ENCODE data around the gene SCYGR2.
A peak's percentile ranks its signal among the peaks of the same experiment; 100 is the strongest.

Gene SCYGR2

GRCh38 chr2:227610123-227610522 lies 11.4 kb downstream of the SCYGR2 start:
- Histone ChIP-seq H3K4me3 (no peak overlapping the region), H3K36me3 (no peaks in the 10 kb centered on the region), H4K20me1 (no peaks in the 10 kb centered on the region), H3K9me3 (no peaks in the 10 kb centered on the region), H3K9ac (no peak overlapping the region), H3K27me3 (no peaks in the 10 kb centered on the region), H3K27ac (no peak overlapping the region), H3K4me1 (peaks cover 14% of the 10 kb centered on the region), H3K4me2 (no peak overlapping the region)
- no peak for TF ChIP-seq Cebpa-rat (IDR thresholded peaks at IDR 0.05)

DNA sequence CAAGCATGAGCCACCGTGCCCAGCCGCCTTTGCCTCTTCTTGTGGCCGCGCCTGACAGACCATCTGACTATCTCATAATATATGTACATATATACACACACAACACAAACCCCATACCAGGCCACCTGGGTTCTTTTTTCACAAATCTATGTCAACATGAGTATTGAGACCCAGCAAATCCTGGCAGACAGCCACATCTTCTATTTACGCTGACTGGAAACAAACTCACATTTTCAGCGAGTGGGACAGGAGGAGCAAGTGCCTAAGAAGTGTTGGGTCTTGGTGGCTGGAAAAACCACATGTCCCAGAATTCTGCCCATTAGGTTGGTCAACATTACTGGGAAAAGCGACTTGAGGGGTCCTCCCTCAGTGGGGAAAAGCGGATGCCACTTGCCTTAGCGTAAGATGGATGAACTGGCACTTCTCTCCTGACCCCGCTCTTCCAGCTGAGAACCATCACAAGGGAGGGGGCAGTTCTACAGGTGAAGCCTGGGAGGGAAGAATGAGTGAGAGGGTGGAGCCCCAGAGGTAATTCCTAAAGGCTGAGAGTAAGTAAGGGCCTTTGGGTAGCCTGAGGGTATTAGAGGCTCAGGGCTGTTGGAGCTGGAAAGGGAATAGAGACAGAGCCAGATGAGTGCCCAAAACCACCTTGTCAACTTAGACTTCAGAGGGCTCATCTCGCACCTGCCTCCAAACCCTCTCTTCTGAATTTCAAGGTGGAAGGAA lies 14.0 kb downstream of the SCYGR2 start:
- Histone ChIP-seq H3K9ac (no peak overlapping the region), H3K27me3 (no peaks in the 10 kb centered on the region), H3K4me1 (peaks cover 14% of the 10 kb centered on the region), H3K36me3 (no peaks in the 10 kb centered on the region), H3K9me3 (no peaks in the 10 kb centered on the region), H3K4me2 (no peak overlapping the region), H3K27ac (no peak overlapping the region), H4K20me1 (no peaks in the 10 kb centered on the region), H3K4me3 (no peak overlapping the region)
- TF ChIP-seq Cebpa-rat (IDR thresholded peaks at IDR 0.05) = no peak

- no peak for TF ChIP-seq Cebpa-rat (IDR thresholded peaks at IDR 0.05)
- Histone ChIP-seq H3K4me2 (no peak overlapping the region), H4K20me1 (no peaks in the 10 kb centered on the region), H3K36me3 (no peaks in the 10 kb centered on the region), H3K9ac (no peak overlapping the region), H3K9me3 (no peaks in the 10 kb centered on the region), H3K27me3 (no peaks in the 10 kb centered on the region), H3K4me1 (peaks cover 12% of the 10 kb centered on the region), H3K27ac (no peak overlapping the region), H3K4me3 (no peak overlapping the region)
Observed at GRCh38 chr2:227613272-227613660, 14.6 kb downstream of the SCYGR2 start.

- peaks cover 12% of the 10 kb centered on the region; the same call in 1 of the 2 replicates for H3K4me1 ChIP-seq
- H3K27me3 ChIP-seq = no peaks in the 10 kb centered on the region
- no peaks in the 10 kb centered on the region for H3K36me3 ChIP-seq
- no peaks in the 10 kb centered on the region for H4K20me1 ChIP-seq
- no peak overlapping the region for H3K27ac ChIP-seq
- no peak overlapping the region for H3K9ac ChIP-seq
- TF ChIP-seq Cebpa-rat (IDR thresholded peaks at IDR 0.05) = no peak
- no peaks in the 10 kb centered on the region for H3K9me3 ChIP-seq
- no peak overlapping the region for H3K4me3 ChIP-seq
- H3K4me2 ChIP-seq = no peak overlapping the region
Observed at GRCh38 chr2:227614246-227614645, 15.6 kb downstream of the SCYGR2 start.

GRCh38 chr2:227614740-227615139 lies 16.0 kb downstream of the SCYGR2 start, which contains the start of gene SCYGR3:
Gene SCYGR3, minus strand, starts transcription at chr2:227614840. Its CDS starts 0 bp downstream, at chr2:227614840.
- Histone ChIP-seq H3K4me2 (no peak within 1 kb of the TSS), H3K27ac (no peak within 1 kb of the TSS), H3K4me3 (no peak within 1 kb of the TSS), H4K20me1 (no peaks in the 10 kb centered on the region), H3K4me1 (peaks cover 12% of the 10 kb centered on the region; the same call in 1 of the 2 replicates), H3K36me3 (no peaks in the 10 kb centered on the region), H3K9me3 (no peaks in the 10 kb centered on the region), H3K27me3 (no peaks in the 10 kb centered on the region), H3K9ac (no peak within 1 kb of the TSS)
- TF ChIP-seq Cebpa-rat (IDR thresholded peaks at IDR 0.05) = no peak

DNA sequence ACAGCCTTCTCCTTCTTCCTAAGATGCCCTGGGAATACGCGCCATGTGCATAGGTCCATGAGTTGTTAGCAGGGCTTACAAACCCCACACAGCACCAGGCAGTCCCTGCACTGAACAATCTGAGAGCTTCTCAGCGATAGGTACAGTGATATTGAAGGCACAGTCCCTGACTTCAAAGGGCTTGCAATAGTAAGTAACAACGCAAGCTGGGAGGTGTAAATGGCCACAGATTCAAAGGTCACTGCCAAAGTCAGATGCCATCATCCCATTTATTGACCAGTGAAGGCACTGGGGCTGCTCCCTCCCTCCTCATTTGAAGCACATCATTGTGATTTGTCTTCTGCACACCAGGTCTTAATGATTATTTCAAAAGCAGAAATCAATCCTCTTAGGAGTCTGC lies 16.5 kb downstream of the SCYGR2 start:
- H3K27ac ChIP-seq = no peak overlapping the region
- TF ChIP-seq Cebpa-rat (IDR thresholded peaks at IDR 0.05) = no peak
- H3K4me1 ChIP-seq = peaks cover 12% of the 10 kb centered on the region; the same call in 1 of the 2 replicates
- H4K20me1 ChIP-seq = no peaks in the 10 kb centered on the region
- H3K9ac ChIP-seq = no peak overlapping the region
- no peaks in the 10 kb centered on the region for H3K36me3 ChIP-seq
- no peaks in the 10 kb centered on the region for H3K27me3 ChIP-seq
- no peak overlapping the region for H3K4me3 ChIP-seq
- no peaks in the 10 kb centered on the region for H3K9me3 ChIP-seq
- no peak overlapping the region for H3K4me2 ChIP-seq

DNA sequence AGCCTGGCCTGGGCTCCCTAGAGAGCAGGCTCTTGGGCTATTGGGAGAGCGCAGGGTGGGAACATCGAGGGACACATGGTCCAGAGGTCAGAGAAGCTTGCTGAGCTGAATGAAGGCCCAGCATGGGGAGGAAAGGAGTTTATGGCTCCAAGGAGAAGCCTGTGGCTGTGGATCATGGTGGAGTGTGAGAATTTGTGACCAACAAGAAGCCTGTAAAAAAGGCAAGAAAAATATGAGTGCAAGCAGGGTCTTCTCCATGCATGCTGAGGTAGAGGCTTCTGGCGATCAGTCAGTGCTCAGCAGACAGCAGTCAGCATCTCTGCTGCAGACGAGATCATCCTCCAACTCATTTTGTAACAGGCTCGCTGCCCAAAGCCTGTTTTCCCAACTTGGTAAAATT lies 17.2 kb downstream of the SCYGR2 start:
- no peaks in the 10 kb centered on the region for H3K27me3 ChIP-seq
- H3K9me3 ChIP-seq = no peaks in the 10 kb centered on the region
- TF ChIP-seq Cebpa-rat (IDR thresholded peaks at IDR 0.05) = no peak
- H3K4me1 ChIP-seq = peaks cover 12% of the 10 kb centered on the region; the same call in 1 of the 2 replicates
- H3K36me3 ChIP-seq = no peaks in the 10 kb centered on the region
- no peaks in the 10 kb centered on the region for H4K20me1 ChIP-seq
- no peak overlapping the region for H3K9ac ChIP-seq
- H3K4me3 ChIP-seq = no peak overlapping the region
- H3K27ac ChIP-seq = no peak overlapping the region
- no peak overlapping the region for H3K4me2 ChIP-seq

GRCh38 chr2:227616631-227617030 lies 17.9 kb downstream of the SCYGR2 start:
- H3K4me3 ChIP-seq = no peak overlapping the region
- no peak overlapping the region for H3K27ac ChIP-seq
- peaks cover 12% of the 10 kb centered on the region; the same call in 1 of the 2 replicates for H3K4me1 ChIP-seq
- no peaks in the 10 kb centered on the region for H3K36me3 ChIP-seq
- H3K9ac ChIP-seq = no peak overlapping the region
- H3K27me3 ChIP-seq = no peaks in the 10 kb centered on the region
- no peak overlapping the region for H3K4me2 ChIP-seq
- no peak for TF ChIP-seq Cebpa-rat (IDR thresholded peaks at IDR 0.05)
- H4K20me1 ChIP-seq = no peaks in the 10 kb centered on the region
- no peaks in the 10 kb centered on the region for H3K9me3 ChIP-seq

DNA sequence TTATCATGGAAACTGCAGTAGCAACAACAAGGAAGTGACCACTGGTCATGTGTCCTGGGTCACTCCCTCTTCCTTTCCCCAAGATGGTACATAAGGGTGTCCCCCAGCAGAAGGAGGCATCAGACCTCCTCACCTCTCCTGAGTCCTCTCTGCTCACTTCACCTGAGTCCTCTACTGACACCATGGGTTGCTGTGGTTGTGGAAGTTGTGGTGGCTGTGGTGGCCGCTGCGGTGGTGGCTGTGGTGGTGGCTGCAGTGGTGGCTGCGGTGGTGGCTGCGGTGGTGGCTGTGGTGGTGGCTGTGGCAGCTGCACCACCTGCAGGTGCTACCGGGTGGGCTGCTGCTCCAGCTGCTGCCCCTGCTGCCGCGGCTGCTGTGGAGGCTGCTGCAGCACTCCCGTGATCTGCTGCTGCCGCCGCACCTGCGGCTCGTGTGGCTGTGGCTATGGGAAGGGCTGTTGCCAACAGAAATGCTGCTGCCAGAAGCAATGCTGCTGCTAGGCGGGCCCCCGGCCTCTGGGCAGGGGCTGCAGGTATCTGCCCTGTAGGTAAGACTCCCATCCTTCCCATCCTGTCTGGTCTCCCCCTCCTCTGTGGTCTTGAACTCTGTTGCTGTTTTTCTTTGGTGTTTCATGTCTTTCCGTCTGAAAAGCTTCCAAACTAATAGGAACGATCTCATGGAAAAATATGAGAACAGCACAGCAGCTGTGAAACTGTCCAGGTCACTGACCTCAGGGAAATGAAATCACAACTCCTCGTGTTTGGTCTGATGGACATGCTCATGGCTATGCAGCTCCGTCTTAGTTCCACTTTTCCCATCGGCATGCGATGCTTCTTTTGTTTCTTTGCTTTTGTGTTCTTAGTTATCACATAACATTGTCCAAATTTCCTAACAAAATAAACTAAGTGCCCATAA lies 18.9 kb downstream of the SCYGR2 start, which contains the start of gene SCYGR4:
SCYGR4 (plus strand) TSS at position 183 of the 915 bp plus-strand sequence; CDS start at position 183, 0 bp downstream.
- no peak within 1 kb of the TSS for H3K9ac ChIP-seq
- peak within 1 kb of the TSS; percentile 37; the same call in 1 of the 2 replicates for H3K4me2 ChIP-seq
- H3K27me3 ChIP-seq = no peaks in the 10 kb centered on the region
- peaks cover under 1% of the 10 kb centered on the region; the same call in 1 of the 2 replicates for H3K9me3 ChIP-seq
- H3K4me1 ChIP-seq = peaks cover 12% of the 10 kb centered on the region; the same call in 1 of the 2 replicates
- no peaks in the 10 kb centered on the region for H4K20me1 ChIP-seq
- no peak within 1 kb of the TSS for H3K27ac ChIP-seq
- no peak within 1 kb of the TSS for H3K4me3 ChIP-seq
- TF ChIP-seq Cebpa-rat (IDR thresholded peaks at IDR 0.05) = no peak
- no peaks in the 10 kb centered on the region for H3K36me3 ChIP-seq
